ENCODE results near the gene GPR137.

GRCh38 chr11:64295760-64296159, 10.1 kb downstream of the GPR137 start:
- TF ChIP-seq CTCF (IDR thresholded peaks at IDR 0.05) (no peak), POLR2A (IDR thresholded peaks at IDR 0.05; ENCODE audit: low read depth) (no peak)

All from esophagus muscularis mucosa (tissue), 3 donors.